Measurements from ENCODE around the gene ERBB4.
"Not testable (repeated sequence)": the region's sequence is repeated elsewhere in the genome, so short reads cannot be mapped to it uniquely, and the experiment has no call there.

Gene ERBB4

GRCh38 chr2:212013626-212014025, 525.0 kb downstream of the ERBB4 start:
- no peak for DNase-seq

DNA sequence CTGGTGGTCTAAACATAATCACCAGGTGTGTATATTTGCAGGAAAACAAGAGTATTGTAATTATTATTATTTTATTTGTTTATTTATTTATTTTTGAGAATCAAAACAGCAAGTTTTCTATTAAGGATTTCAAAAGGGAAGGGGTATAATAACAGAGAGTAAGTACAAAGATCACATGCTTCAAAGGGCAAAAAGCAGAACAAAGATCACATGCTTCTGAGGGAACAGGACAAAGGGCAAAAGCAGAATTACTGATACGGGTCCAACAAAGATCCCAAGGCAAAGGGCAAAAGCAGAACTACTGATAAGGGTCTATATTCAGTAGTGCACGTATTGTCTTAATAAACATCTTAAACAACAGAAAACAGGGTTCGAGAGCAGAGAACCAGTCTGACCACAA, 528.3 kb downstream of the ERBB4 start:
- DNase-seq = not testable (repeated sequence)

DNA sequence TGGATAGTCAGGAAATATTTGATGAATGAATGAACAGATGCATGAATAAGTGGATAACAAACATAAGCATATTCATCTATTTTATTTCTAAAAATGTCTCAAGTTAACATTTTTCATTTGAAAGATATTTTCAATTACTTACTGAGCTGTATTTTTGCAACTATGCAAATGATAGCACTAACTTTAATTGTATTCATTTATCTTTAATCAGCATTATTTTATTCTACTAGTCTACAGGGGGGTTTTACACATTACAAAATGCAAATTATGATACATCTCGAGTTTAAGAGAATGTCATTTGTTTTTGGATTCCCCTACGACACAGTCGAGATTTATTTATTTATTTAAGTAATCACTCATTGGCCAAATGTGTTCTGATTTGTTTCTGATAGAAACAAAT, 530.6 kb downstream of the ERBB4 start:
- no peak for DNase-seq

DNA sequence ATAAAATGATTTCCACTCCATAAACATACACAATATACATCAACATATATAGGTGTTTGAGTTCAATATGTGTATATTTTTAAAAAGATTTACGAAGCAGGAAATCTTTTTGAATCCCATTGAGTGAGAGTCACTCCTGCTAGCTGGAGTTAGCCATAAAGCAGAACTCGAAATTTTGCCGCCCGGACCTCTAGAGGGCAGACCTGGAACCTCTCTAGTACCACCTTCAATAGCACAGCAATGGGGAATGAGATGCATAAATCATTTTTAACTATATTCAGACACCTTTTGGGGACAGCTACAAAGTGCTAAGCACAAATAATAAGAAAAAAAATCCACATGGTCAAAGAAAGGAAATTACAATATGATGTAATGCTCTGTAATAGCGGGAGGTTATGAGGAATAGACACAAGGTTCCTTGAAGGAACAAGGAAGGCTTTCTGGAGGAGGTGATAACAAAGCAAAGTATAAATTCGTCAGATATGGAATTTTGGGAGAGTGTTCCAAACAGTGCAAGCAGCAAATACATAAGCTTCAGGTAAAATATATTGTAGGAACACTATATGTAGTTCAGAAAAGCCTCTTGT, 533.4 kb downstream of the ERBB4 start:
- peak in 11 of 51 donors; percentile 0 to 36 (median 9) for DNase-seq

GRCh38 chr2:212001325-212001724, 537.3 kb downstream of the ERBB4 start:
- DNase-seq = no peak

- no peak for DNase-seq
These were observed 541.7 kb downstream of the ERBB4 start for GRCh38 chr2:211996857-211997256.

DNA sequence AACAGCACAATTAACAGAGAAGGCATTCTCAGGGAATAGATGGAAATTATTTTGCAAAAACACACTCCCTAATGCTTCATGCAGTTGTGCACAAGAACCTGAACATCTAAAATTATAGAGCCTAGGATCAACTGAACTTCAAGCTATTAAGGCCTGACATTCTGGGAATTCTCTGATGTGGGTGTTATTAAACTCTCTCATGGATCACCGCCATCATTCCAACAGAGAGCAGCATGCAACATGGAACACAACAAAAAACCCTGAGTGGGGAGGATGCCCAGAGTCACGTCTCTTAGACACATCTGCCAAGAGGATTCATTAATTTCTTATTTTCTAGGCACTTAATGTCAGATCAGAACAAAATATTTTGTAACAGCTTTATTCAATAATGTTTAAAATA, 543.8 kb downstream of the ERBB4 start:
- peak in 1 of 51 donors; percentile 7 for DNase-seq

DNA sequence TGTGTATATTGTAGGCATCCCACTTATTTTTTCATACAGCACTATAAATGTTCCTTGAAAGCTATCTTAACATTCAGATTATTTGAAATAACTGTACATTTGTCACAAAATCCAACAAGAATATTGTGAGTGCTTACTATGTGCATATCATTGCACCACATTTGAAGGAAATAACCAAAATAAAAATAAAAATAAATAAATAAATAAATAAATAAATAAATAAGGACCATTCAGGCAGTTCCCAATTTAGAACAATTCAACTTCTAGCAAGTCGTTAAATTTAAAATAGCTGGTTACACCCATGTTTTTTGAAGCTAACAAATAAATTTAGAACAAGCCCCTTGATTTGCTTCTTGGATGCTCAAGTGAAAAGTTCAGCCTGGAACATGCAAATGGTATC, 548.3 kb downstream of the ERBB4 start:
- DNase-seq = no peak

- no peak for DNase-seq
These were observed 552.3 kb downstream of the ERBB4 start for GRCh38 chr2:211986313-211986712.

GRCh38 chr2:211985393-211985792, 553.2 kb downstream of the ERBB4 start:
- no peak for DNase-seq

- DNase-seq = no peak
These were observed 556.4 kb downstream of the ERBB4 start for GRCh38 chr2:211982162-211982561.

DNA sequence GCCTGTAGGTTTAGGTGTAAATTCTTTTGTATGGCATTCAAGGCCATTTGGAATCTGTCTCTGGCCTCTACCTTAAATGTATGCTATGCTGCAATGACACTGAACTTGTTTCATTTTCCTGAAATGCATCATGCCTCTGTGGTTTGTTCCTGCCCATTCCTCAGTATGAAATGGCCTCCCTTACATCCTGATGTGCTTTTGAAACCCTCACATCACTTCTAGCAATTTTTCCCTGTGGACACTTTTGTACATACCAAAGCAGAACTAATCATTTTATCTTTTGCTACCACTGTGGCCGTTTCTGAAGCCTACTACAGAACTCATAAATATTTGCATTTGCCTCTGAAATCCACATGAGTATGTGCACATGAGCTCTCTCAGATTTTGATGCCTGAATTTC, 557.2 kb downstream of the ERBB4 start:
- DNase-seq = no peak

DNA sequence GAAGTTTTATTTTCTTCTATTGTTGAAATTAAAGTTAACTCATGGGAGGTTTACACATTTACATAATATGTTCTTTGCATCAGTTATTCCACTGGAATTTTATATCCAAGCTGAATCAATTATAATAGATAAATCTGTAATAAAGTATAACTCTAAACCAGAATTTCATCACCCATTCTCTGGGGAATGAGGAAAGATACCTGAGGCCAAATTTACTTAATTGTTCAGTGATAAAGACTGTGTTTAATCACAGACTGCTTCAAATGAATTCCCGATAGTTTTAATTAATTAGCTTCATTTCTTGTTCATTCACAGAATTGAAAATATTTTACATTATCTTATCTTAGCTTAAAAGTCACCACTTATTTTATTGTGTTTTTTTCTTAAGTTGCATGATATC, 562.5 kb downstream of the ERBB4 start:
- DNase-seq = no peak

GRCh38 chr2:211967234-211967633, 571.4 kb downstream of the ERBB4 start:
- DNase-seq = no peak

- no peak for DNase-seq
These were observed 574.6 kb downstream of the ERBB4 start for GRCh38 chr2:211963969-211964368.

DNA sequence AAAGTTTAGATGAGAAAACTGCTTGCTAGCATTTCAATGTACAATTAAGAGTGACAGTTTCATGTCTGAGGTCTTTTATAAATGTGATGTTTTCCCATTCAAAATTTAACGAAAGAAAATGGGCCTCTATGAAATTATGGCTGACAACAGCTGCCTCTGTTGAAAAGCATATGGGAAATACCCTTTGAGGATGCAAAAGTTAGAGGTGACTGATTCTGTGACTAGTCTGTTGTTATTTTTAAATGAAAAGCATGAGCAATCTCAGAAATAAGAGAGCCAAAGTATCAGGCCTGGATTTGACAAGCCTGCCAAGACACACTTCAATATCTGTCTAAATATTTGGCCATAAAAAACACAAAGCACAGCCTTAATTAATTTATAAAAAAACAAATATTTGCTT, 580.8 kb downstream of the ERBB4 start:
- no peak for DNase-seq

DNA sequence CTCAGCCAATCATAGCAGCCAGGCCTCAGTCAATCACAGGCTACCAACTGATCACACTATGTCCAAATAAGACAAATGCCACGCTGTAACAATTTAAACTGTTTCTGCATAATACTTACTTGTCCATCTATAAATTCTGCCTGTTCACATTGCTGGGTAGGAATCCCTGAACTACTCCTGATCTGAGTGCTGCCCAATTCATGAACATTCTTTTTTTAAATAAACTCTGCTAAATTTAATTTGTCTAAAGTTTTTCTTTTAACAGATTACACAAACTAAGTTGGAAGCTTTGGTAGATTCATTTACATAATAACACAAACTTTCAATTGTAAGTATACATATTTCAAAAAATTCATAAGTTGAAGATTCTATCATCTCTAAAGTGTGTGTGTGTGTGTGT, 583.0 kb downstream of the ERBB4 start:
- no peak for DNase-seq

DNA sequence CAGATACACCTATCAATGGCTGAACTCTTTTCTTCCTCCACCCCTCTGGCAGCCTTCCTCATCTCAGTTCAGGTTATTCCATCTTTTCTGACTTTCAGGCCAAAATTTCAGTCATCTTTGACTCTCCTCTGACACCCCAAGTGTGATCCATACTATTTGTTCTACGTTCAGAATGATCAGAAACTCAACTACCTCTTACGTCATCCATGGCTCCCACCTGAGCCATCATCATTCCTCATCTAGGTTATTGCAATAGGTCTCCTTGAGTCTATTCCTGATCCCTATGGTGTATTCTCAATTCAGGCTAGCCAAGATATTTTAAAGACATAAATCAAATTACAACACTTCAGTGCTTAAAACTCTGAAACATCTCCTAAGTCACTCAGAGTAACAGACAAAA, 589.7 kb downstream of the ERBB4 start:
- DNase-seq = no peak

DNA sequence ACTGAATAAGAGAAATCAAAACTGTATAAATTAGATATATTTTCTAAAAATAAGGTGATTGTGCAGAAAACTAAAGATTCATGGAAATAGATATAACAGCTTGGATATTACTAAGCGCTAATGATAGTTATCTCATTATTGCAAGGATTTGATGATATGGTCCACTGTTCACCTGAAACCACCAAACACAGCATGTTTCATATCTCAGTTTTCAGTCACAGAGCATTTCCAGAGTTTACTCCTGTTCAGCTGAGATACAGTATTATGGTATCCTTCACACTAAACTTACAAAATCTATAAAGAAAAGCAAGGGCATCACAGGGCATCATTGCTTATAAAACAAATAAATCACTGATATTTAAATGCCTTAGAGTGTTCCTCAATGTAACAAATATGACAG, 591.6 kb downstream of the ERBB4 start:
- no peak for DNase-seq

- DNase-seq = no peak
These were observed 594.0 kb downstream of the ERBB4 start for GRCh38 chr2:211944572-211944971.

DNA sequence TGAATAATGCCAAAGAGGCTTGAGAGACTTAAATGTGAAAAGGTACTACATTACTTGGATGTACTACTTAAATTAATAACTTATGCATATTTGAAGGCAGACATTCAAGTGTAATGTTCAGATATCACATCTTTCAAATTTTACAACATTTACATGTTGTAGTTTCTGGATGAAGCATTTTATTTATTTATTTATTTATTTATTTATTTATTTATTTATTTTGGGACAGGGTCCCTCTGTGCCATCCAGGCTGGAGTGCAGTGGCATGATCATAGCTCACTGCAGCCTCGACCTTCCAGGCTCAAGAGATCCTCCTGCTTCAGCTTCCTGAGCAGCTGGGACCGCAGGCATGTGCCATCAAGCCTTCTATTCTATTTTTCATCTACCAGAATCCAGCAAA, 596.4 kb downstream of the ERBB4 start:
- DNase-seq = no peak

GRCh38 chr2:211941216-211941747, 597.3 kb downstream of the ERBB4 start:
- no peak for DNase-seq

- DNase-seq = no peak
These were observed 599.4 kb downstream of the ERBB4 start for GRCh38 chr2:211939177-211939576.

- no peak for DNase-seq
These were observed 603.8 kb downstream of the ERBB4 start for GRCh38 chr2:211934811-211935210.
